Measurements from ENCODE around the gene PLCD3.

PLCD3 gene

GRCh38 chr17:45115015-45115625 lies 17.2 kb downstream of the PLCD3 start:
- no peak for DNase-seq

DNA sequence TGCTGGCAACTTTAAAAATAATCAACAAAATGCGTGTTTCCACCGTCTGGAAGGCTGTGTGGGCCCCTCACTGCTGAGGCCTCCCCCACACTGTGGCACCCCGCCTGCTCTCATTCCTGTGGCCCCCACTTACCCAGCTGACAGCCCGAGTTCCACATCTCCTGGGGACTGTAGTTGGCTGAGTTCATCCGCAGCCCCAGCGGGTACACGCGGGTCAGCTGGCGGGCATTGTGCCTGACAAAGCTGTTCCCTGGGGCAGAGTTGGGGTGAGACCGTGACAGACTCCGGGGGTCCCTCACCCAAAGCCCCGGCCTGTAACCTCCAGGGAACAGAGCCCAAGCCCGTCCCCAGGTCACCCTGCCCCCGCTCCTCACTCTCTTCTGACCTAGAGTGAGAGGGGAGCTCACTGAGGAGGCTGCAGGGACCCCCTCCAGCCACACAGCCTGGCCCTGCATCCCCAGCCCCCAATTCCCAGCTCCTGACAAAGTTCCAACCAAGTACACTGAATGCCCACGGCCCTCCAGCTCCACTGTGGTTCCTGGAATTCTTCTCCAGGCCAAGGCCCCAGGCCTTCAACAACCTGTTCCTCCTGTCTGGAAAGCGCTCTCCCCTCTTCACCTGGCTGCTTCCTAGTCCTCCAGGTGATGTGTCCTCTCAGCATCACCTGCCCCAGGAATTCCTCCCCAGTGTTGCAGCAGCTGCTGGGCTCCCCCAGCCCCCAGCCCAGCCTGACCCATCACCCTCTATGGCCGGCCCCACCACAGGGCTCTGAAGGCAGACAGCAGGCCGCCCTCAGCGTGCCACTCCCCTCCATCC lies 18.0 kb downstream of the PLCD3 start:
- DNase-seq = no peak

GRCh38 chr17:45113424-45113754 lies 18.9 kb downstream of the PLCD3 start:
- DNase-seq = no peak

- DNase-seq = no peak
Measured at GRCh38 chr17:45112559-45113423, 19.5 kb downstream of the PLCD3 start.

DNA sequence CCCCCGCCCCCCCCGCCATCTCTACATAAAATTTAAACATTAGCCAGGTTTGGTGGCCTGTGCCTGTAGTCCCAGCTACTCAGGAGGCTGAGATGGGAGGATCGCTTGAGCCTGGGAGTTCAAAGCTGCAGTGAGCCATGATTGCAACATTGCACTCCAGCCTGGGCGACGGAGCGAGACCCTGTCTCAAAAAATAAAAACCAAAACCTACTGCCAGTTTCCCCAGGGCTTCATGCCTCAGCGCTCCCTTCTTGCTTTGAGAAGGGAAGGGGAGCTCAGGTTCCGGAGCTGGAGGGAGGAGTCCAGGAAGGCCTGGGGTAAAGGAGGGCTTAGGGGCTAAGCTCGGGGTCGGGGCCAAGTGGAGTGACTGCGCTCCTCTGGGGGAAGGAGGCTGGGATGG lies 20.5 kb downstream of the PLCD3 start:
- no peak for DNase-seq

DNA sequence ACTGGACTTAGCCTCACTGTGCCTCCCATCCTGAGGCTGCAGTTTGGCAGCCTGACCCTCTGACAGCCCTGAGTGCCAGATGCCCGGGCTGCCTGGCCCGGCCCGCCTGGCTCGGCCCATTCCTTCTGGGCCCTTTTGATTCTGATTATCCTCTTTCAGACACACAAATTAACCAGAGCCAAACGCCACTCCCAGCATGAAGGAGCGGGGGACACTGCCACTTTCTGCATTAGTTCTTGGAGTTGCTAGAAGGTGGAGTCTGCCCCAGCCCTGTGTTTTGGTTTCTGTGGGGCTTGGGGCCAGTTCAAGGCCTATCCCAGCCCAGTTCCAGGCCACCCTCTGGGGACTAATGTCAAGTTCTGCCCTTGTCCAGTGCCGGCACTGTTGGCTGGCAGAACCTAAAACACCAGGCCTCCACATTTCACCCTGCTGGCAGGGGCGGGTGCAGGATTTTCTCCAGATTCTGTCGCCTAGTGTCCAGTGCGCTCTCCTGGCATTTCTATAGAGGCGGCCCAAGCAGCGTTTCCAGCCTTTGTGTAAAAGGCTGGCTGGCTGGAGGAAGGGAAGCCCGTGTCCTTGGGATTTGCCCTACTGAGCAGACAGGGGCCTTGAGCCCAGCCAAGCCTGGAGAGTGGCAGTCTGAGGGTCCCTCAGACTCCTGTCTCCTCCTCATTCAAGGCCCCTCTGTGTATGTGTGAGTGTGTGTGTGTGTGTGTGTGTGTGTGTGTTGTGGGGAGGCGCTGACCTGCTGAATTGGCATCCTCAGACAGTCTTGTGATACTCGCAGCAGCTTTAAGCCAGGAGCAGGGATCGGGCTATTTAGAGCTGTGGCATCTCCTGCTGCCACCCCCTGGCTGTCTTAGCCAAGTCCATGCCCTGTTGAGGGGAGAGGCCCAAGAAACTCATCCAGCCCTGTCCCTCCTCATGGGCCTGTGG lies 21.4 kb downstream of the PLCD3 start:
- DNase-seq = no peak

GRCh38 chr17:45108595-45109521 lies 23.5 kb downstream of the PLCD3 start:
- no peak for DNase-seq

DNA sequence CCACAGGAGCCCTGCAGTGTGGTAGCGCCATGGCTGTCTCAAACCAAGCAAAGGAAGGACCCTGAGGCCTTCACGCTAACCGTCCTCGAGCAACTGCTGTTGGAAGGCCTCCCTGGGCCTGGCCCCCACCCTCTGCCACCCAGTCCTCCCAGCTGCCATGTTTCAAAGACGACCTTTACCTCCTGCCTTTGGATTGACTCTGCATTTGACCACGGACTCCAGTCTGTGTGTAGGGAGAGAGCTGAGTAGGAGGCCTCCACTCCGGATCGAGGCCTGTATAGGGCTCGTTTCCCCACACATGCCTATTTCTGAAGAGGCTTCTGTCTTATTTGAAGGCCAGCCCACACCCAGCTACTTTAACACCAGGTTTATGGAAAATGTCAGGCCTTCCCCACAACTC lies 24.3 kb downstream of the PLCD3 start:
- no peak for DNase-seq

GRCh38 chr17:45107293-45108010 lies 24.9 kb downstream of the PLCD3 start:
- no peak for DNase-seq

DNA sequence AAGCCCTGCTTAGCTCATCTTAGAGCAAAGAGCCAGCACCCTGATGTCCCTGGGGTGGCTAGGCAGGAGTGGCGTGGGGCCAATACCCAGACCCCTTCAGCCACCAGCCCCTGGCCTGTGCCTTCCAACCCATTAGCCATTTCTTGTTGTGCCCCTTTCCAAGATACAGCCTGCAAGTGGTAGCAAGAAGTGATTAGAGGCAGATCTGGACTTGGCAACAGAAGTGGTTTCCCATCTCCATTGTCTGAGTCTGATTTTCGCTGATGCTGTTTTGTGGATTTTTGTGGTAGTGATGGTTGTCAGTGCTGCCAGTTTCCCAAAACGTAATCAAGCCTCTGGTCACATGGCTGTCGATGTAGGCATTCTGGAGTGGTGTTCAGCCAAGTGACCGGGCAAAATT lies 25.7 kb downstream of the PLCD3 start:
- DNase-seq = no peak

GRCh38 chr17:45106096-45106495 lies 26.2 kb downstream of the PLCD3 start:
- DNase-seq = no peak

- DNase-seq = no peak
Measured at GRCh38 chr17:45104907-45105624, 27.2 kb downstream of the PLCD3 start.

- no peak for DNase-seq
Measured at GRCh38 chr17:45104497-45104896, 27.8 kb downstream of the PLCD3 start.

DNA sequence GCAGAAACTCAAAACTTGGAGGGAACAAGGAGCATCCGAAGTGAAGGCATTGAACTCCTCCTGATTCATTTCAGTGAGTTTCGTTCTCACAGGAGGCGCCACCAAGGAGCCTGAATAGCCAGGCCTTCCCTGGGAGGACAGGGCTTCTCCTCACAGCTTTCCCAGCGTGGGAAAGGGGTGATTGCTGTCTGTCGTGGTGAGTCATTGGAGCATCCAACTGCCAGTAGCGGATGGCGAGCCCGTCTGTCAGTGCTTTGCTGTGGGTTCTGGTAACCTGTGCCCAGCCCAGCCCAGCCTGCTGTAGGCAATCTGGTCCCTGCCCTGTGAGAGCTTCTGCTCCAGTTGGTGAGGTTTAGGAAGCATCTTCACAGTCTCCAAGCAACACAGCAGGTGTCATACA lies 28.3 kb downstream of the PLCD3 start:
- no peak for DNase-seq

- DNase-seq = no peak
Measured at GRCh38 chr17:45103269-45103795, 29.0 kb downstream of the PLCD3 start.

DNA sequence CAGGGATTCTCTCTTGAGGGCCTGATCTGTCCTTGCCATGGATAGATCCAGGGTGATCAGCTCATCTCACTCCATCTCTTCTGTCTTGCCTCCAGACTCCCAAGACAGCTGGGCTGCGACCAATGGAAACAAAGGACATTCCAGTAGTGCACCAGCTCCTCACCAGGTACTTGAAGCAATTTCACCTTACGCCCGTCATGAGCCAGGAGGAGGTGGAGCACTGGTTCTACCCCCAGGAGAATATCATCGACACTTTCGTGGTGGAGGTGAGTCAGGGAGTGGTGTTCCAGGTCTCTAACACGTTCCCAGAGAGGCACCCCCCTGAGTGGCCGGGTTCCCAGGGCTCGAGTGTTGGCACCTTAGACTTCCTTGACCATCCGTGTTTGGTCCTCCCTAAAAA lies 29.5 kb downstream of the PLCD3 start:
- DNase-seq = no peak

- DNase-seq = no peak
Measured at GRCh38 chr17:45101883-45102811, 30.2 kb downstream of the PLCD3 start.

DNA sequence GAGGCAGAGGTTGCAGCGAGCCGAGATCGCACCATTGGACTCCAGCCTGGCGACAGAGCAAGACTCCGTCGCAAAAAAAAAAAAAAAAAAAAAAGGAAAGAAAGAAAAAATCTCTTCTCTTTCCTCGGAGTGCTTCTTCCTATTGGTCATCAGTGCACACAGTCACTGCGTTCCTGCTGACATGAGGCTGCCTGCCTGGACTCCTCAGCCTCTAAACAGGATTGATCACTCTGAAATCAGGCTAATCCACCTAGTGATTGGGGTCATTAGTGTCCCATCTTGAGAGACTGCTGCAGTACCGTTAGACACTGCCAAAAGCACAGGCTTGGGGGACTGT lies 30.8 kb downstream of the PLCD3 start:
- DNase-seq = no peak
